KMS-11 (cell line): ENCODE measurements around the gene SGCG.
"Not testable (repeated sequence)": the region's sequence is repeated elsewhere in the genome, so short reads cannot be mapped to it uniquely, and the experiment has no call there.

ENCODE experiments used
- H2AFZ ChIP-seq: fragments of 200-600 bp; sonication (generic); 2 replicates; pipeline ENCODE4 v1.6.1; 2016; ENCODE audit warnings: antibody characterized with exemption, mixed run types, low read depth
- H3K27ac ChIP-seq: fragments of 200-600 bp; sonication (generic); 2 replicates; pipeline ENCODE4 v1.6.1; 2016; ENCODE audit warnings: mild to moderate bottlenecking, mixed run types
- H3K27me3 ChIP-seq: fragments of 200-600 bp; sonication (generic); 2 replicates; pipeline ENCODE4 v1.6.1; 2017; ENCODE audit warnings: mild to moderate bottlenecking, low read depth, mixed run types, moderate library complexity; ENCODE audit not compliant: insufficient read depth
- H3K36me3 ChIP-seq: fragments of 200-600 bp; sonication (generic); 2 replicates; pipeline ENCODE4 v1.6.1; 2017; ENCODE audit warnings: mild to moderate bottlenecking, mixed run types; ENCODE audit not compliant: insufficient read depth
- H3K4me1 ChIP-seq: fragments of 200-600 bp; sonication (generic); 2 replicates; pipeline ENCODE4 v1.6.1; 2016; ENCODE audit warnings: mild to moderate bottlenecking, low read depth, mixed run types; ENCODE audit not compliant: poor library complexity, severe bottlenecking
- H3K4me2 ChIP-seq: fragments of 200-600 bp; sonication (generic); 2 replicates; pipeline ENCODE4 v1.7.0; 2016; ENCODE audit warnings: mild to moderate bottlenecking, mixed run types
- H3K4me3 ChIP-seq: fragments of 200-600 bp; sonication (generic); IDR thresholded peaks from 2 replicates; pipeline ENCODE4 v1.6.1; 2017; ENCODE audit warnings: low read depth, low read length, mixed read lengths; ENCODE audit not compliant: insufficient read depth
- H3K79me2 ChIP-seq: fragments of 200-600 bp; sonication (generic); 2 replicates; pipeline ENCODE4 v1.6.1; 2016; ENCODE audit warnings: low read depth, mixed run types; ENCODE audit not compliant: insufficient read depth
- H3K9ac ChIP-seq: fragments of 200-600 bp; sonication (generic); 2 replicates; pipeline ENCODE4 v1.6.1; 2016; ENCODE audit warnings: mild to moderate bottlenecking, mixed run types
- H4K20me1 ChIP-seq: fragments of 200-600 bp; sonication (generic); 2 replicates; pipeline ENCODE4 v1.6.1; 2016; ENCODE audit warnings: mild to moderate bottlenecking, mixed run types; ENCODE audit not compliant: insufficient read depth
- TF ChIP-seq, protein P1 (sequence below): fragments of 200-600 bp; sonication (generic); conservative IDR thresholded peaks from 2 replicates; pipeline ENCODE4 v1.6.1; 2017; ENCODE audit warnings: low read depth, mild to moderate bottlenecking, antibody characterized with exemption, low read length, moderate library complexity, mixed read lengths

Gene SGCG, protein sequence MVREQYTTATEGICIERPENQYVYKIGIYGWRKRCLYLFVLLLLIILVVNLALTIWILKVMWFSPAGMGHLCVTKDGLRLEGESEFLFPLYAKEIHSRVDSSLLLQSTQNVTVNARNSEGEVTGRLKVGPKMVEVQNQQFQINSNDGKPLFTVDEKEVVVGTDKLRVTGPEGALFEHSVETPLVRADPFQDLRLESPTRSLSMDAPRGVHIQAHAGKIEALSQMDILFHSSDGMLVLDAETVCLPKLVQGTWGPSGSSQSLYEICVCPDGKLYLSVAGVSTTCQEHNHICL

DNA sequence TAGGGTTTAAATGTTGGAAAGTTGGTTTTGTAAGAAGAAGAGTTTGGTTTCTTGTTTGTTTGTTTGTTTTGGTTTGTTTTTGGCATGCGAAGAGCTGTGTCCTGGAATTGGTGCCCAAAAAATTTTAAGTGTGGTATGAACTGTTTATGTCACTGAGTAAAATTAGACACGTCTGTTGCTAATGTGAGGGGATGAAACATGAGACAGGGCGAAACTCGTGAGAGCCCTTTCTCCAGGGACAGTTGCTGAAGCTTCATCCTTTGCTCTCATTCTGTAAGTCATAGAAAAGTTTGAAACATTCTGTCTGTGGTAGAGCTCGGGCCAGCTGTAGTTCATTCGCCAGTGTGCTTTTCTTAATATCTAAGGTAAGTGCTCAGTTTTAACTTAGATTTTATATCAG lies at the start of gene SGCG:
SGCG (plus strand) TSS at position 269 of the 400 bp plus-strand sequence. CDS start 22,716 bp downstream, outside the sequence.
- Histone ChIP-seq H3K27ac (no peak within 1 kb of the TSS), H3K36me3 (no peaks in the 10 kb centered on the region), H3K27me3 (no peaks in the 10 kb centered on the region), H3K79me2 (no peaks in the 10 kb centered on the region), H3K4me2 (no peak within 1 kb of the TSS), H4K20me1 (no peaks in the 10 kb centered on the region), H3K4me3 (no peak within 1 kb of the TSS), H3K4me1 (no peaks in the 10 kb centered on the region), H3K9ac (no peak within 1 kb of the TSS), H2AFZ (no peak within 1 kb of the TSS)
- TF ChIP-seq, protein P1, sequence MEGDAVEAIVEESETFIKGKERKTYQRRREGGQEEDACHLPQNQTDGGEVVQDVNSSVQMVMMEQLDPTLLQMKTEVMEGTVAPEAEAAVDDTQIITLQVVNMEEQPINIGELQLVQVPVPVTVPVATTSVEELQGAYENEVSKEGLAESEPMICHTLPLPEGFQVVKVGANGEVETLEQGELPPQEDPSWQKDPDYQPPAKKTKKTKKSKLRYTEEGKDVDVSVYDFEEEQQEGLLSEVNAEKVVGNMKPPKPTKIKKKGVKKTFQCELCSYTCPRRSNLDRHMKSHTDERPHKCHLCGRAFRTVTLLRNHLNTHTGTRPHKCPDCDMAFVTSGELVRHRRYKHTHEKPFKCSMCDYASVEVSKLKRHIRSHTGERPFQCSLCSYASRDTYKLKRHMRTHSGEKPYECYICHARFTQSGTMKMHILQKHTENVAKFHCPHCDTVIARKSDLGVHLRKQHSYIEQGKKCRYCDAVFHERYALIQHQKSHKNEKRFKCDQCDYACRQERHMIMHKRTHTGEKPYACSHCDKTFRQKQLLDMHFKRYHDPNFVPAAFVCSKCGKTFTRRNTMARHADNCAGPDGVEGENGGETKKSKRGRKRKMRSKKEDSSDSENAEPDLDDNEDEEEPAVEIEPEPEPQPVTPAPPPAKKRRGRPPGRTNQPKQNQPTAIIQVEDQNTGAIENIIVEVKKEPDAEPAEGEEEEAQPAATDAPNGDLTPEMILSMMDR, result no peak

DNA sequence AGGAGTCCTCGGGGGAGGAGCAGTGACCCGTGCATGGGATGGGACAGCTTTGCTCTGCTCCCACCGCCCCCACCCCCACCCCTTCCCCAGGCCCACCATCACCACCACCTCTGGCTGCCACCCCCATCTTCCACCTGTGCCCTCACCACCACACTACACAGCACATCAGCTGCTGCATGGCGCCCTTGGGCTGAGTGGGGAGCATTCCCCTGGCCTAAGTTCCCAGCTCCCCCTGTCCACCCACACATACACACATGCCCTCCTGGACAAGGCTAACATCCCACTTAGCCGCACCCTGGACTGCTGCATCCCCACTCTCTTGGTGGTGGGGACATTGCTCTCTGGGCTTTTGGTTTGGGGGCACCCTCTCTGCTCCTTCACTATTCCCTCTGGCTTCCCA lies 46.2 kb upstream of the SGCG start:
- Histone ChIP-seq H3K9ac (no peak overlapping the region), H3K79me2 (no peaks in the 10 kb centered on the region), H3K4me2 (no peak overlapping the region), H3K27ac (no peak overlapping the region), H3K27me3 (no peaks in the 10 kb centered on the region), H2AFZ (no peak overlapping the region), H3K36me3 (no peaks in the 10 kb centered on the region), H3K4me1 (no peaks in the 10 kb centered on the region), H4K20me1 (no peaks in the 10 kb centered on the region), H3K4me3 (no peak overlapping the region)
- TF ChIP-seq, protein P1, result no peak

GRCh38 chr13:23140492-23140891 lies 40.3 kb upstream of the SGCG start:
- Histone ChIP-seq H3K4me2 (no peak overlapping the region), H3K36me3 (no peaks in the 10 kb centered on the region), H3K79me2 (no peaks in the 10 kb centered on the region), H2AFZ (no peak overlapping the region), H3K4me1 (no peaks in the 10 kb centered on the region), H4K20me1 (no peaks in the 10 kb centered on the region), H3K4me3 (no peak overlapping the region), H3K27ac (no peak overlapping the region), H3K9ac (no peak overlapping the region), H3K27me3 (no peaks in the 10 kb centered on the region)
- TF ChIP-seq, protein P1, result no peak

GRCh38 chr13:23141964-23142363 lies 38.8 kb upstream of the SGCG start:
- no peak overlapping the region for H3K27ac ChIP-seq
- TF ChIP-seq, protein P1, result no peak

GRCh38 chr13:23142607-23143006 lies 38.2 kb upstream of the SGCG start:
- not testable (repeated sequence) for H3K27ac ChIP-seq, H3K27me3 ChIP-seq, H3K4me1 ChIP-seq, H2AFZ ChIP-seq, H3K36me3 ChIP-seq, H4K20me1 ChIP-seq, H3K79me2 ChIP-seq, H3K4me2 ChIP-seq, H3K9ac ChIP-seq, H3K4me3 ChIP-seq

More at GRCh38 chr13:23141964-23142363, 38.8 kb upstream of the SGCG start:
- no peaks in the 10 kb centered on the region for H3K27me3 ChIP-seq
- no peaks in the 10 kb centered on the region for H3K36me3 ChIP-seq
- no peak overlapping the region for H3K4me3 ChIP-seq
- no peak overlapping the region for H3K4me2 ChIP-seq
- no peaks in the 10 kb centered on the region for H4K20me1 ChIP-seq
- no peaks in the 10 kb centered on the region for H3K79me2 ChIP-seq
- no peak overlapping the region for H2AFZ ChIP-seq
- H3K4me1 ChIP-seq, result no peaks in the 10 kb centered on the region
- no peak overlapping the region for H3K9ac ChIP-seq
